GM12872 (cell line): Measurements from ENCODE around the gene FRMD4A.

Experiments
- TF ChIP-seq, protein P1 (sequence below): IDR thresholded peaks from 3 replicates; pipeline ENCODE4 v1.5.1; 2011; ENCODE audit warnings: low read depth, mild to moderate bottlenecking, low read length, moderate library complexity; ENCODE audit not compliant: insufficient read depth

The FRMD4A gene

DNA sequence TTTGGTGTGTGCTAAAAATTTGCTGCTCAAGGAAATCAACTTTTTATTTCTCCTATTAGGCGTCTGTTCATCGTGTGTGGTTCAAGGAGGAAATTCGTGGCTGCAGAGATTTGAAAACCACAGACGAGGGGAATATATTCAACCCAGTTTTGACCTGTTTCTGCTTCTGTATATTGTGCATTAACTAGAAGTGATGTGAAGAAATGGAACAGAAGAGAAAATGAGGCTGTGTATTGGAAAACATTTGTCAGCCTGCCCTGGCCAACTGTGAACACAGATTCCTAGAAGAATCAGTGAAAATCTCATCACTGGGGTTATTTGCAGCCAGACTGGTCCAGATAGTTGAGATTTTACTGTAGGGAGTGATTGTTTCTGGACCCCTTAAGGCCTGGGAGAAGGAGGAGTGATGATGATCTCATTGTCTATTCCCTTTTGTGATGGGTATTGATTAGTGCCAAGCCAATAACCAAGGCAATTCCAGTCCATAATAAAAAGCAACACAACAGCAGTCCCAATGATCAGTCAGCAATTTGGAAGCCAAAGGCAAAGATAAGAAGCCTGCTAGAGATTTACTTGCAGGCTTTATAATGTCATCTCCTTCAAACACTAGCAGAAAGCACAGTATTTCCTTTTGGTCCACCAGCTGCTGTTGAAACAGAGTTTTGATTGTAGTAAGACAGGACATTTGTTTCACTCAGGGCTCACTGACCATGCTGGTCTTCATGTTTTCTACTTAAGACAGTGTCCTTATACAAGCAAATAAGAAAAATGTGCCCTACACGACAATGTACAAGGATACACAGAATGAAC is 404.5 kb downstream of the FRMD4A start:
- TF ChIP-seq, protein P1, sequence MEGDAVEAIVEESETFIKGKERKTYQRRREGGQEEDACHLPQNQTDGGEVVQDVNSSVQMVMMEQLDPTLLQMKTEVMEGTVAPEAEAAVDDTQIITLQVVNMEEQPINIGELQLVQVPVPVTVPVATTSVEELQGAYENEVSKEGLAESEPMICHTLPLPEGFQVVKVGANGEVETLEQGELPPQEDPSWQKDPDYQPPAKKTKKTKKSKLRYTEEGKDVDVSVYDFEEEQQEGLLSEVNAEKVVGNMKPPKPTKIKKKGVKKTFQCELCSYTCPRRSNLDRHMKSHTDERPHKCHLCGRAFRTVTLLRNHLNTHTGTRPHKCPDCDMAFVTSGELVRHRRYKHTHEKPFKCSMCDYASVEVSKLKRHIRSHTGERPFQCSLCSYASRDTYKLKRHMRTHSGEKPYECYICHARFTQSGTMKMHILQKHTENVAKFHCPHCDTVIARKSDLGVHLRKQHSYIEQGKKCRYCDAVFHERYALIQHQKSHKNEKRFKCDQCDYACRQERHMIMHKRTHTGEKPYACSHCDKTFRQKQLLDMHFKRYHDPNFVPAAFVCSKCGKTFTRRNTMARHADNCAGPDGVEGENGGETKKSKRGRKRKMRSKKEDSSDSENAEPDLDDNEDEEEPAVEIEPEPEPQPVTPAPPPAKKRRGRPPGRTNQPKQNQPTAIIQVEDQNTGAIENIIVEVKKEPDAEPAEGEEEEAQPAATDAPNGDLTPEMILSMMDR: no peak

DNA sequence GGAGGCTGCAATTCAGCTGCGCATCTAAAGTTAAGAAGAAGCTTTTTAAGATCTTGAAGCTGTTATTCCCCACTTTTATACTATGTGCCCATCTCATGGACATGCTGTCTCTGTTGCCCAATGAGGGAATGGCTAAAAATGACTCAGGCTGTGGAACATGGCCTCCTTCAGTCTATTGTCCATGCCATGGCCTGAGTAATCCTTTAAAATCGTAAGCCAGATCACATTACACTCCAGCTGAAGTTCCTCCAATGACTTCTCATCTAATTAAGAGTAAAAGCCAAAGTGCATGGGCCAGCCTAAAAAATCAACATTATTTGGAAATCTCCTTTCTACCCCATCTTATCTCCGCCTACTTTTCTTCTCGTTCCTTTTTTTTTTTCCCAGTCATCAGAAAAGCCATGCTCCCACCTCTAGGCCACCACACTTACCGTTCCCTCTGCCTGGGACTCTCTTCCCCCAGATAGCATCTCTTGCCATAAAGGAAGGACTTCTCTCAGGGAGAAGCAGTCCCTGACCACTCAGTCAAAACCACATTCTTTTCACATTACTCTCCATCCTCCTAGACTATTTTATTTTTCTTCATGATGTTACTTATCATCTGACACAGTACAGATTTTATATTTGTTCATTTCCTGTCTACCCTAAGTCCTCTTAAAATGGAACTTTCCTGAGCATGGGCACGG is 406.5 kb downstream of the FRMD4A start:
- TF ChIP-seq, protein P1: no peak

DNA sequence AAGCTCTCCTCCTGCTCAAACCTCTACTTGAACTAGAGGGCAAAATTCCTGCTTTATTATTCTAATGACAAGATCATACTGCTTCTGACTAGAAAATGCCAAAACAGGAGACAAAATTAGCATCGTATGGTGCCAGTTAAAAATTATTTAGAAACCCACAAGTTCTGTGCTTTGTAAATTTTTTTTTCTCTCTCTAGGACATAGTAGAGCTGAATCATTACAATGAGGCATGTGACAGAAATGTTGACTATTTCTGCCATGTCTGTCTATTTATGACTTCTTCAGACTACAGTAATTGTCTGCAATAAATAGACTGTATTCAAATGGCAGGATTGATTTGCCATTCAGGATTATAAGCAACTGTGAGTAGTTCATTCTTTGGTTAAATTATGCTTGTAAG is 408.1 kb downstream of the FRMD4A start:
- TF ChIP-seq, protein P1: no peak

DNA sequence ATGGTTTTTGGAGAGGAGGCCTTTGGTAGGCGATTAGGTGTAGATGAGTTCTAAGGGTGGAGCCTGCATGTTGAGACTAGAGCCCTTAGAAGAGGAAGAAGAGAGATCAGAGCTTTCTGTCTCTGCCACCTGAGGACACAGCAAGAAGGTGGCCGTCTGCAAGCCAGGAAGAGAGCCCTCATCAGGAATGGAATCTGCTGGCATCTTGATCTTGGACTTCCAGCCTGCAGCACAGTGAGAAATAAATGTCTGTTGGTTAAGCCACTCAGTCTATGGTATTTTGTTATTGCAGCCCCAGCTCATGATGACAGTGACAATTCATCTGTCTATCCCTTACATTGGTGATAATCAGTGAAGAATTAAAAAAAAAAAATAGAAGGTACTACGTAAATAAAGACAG is 408.8 kb downstream of the FRMD4A start:
- TF ChIP-seq, protein P1: no peak

DNA sequence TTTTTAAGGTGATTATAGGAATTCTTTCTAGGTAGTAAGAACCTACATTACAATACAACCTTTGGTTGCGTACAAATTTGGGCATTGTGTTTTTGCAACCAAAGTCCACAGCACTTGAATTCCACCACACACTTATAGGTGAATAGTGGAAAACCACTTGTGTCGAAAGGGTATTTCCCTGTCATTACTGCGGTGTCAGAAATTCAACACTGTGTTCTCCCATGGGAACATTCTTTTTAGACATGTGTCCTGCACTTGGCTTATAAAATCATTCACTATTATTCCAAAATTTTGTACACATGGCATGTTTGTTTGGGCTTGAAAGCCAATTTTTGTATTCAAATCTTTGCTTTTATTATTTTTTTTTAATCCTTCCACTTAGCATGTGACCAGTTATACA is 410.3 kb downstream of the FRMD4A start:
- TF ChIP-seq, protein P1: no peak

DNA sequence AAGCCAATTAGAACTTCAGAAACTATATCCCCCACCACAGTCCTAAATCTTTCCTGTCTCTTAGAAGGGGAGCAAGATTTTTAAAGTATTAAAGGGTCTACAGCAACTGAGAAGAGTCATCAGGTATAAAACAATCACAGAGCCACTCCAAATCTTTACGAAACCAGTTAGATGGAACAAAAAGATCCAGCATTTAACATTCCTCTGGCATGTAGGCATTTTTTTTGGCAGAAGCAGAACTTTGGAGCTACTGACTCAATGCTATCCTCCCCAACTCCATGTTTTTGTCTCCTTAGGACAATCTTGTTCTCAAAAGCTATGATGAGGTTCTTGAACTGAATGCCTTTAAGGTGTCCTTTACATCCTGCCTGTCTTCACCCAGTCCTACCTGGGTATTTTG is 410.7 kb downstream of the FRMD4A start:
- TF ChIP-seq, protein P1: no peak

DNA sequence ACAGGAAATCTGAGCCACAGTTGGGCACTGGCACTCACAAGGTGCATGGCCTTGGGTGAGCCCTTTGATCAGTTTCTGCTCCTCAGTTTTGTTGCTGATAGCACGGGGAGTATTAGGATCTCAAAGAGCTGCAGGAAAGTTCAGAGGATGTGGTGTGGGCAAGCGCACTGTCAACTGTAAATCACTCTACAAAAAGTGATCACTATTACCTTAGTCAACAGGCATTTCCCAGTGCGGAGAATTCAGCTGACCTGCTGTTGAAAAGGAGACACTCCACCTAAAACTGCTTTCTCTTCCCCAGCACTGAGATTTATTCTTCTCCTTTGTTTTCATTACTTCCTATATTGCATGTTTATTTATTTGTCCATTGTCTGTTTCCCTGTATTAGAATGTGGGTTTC is 412.9 kb downstream of the FRMD4A start:
- TF ChIP-seq, protein P1: no peak
